Lower leg skin (tissue), 4 donors: ENCODE results near the gene RPL35A. TPM values are rescaled to one million over a fixed set of nuclear protein-coding genes. Genes with fewer than 3 reads are reported as not detected.

ENCODE experiments used
- DNase-seq, 2 donors: peaks; one replicate each; pipeline ENCODE4 v3.0.0-alpha.2; 2019; ENCODE audit warnings: low spot score in 2 of 2
- H3K4me3 ChIP-seq: fragments of 200-600 bp; sonication (generic); 2 replicates; pipeline ENCODE4 v1.5.1; 2017; ENCODE audit warnings: mild to moderate bottlenecking, low read depth; ENCODE audit not compliant: poor library complexity, severe bottlenecking
- CTCF ChIP-seq, 3 donors: fragments of 450-650 bp; IDR thresholded peaks; one replicate each; pipeline ENCODE4 v1.5.1; 2016; ENCODE audit warnings: antibody characterized with exemption in 3 of 3, mild to moderate bottlenecking in 3 of 3, moderate library complexity in 2 of 3
- POLR2A ChIP-seq, 2 donors: fragments of 450-650 bp; IDR thresholded peaks; one replicate each; pipeline ENCODE4 v1.6.1; 2016 to 2017; ENCODE audit warnings: antibody characterized with exemption in 2 of 2, mild to moderate bottlenecking in 1 of 2, moderate library complexity in 1 of 2
- WGBS, 2 donors: methylation state at CpG; one replicate each; pipeline ENCODE4 v1.1.5; 2018; 5-methylcytosine and 5-hydroxymethylcytosine counted together
- intact Hi-C: fragments of 100-400 bp; cut with DNase I; formaldehyde crosslinking; loops from one replicate; pipeline ENCODE4 v1.15.0; 2023; ENCODE audit warnings: low total_unique reads
- total RNA-seq, 4 donors: library from RNA; depleted of rRNA; stranded (reverse); fragments of >200 nt; gene quantifications; one replicate each; pipeline ENCODE4 v1.1.0, GENCODE V29; 2016

RPL35A gene
- total RNA-seq, 4 donors from 2014 or later: 667 to 1,167 (median 835) TPM

- no peak for TF ChIP-seq POLR2A (IDR thresholded peaks at IDR 0.05)
- TF ChIP-seq CTCF (IDR thresholded peaks at IDR 0.05): no peak
- 93 to 95% methylated on average over 1 of the region's 1 CpG for WGBS, 2 donors
- no peak overlapping the region for H3K4me3 ChIP-seq
- no peak for DNase-seq
- intact Hi-C loops: no loop called here
Observed at GRCh38 chr3:197983076-197983475, 33.1 kb downstream of the RPL35A start.

GRCh38 chr3:197989651-197990050 is 39.7 kb downstream of the RPL35A start:
- 79 to 80% methylated on average over 4 of the region's 4 CpGs for WGBS, 2 donors
- DNase-seq: no peak
- intact Hi-C loops: no loop called here
- no peak overlapping the region for H3K4me3 ChIP-seq
- TF ChIP-seq CTCF (IDR thresholded peaks at IDR 0.05) (no peak), POLR2A (IDR thresholded peaks at IDR 0.05) (no peak)

GRCh38 chr3:197994736-197995135 is 44.7 kb downstream of the RPL35A start:
- H3K4me3 ChIP-seq: no peak overlapping the region
- TF ChIP-seq POLR2A (IDR thresholded peaks at IDR 0.05): no peak
- no peak for TF ChIP-seq CTCF (IDR thresholded peaks at IDR 0.05)
- DNase-seq: no peak
- intact Hi-C loops: no loop called here
- 97 to 100% methylated on average over 1 of the region's 1 CpG for WGBS, 2 donors

- intact Hi-C loops: no loop called here
- no peak for DNase-seq
- TF ChIP-seq CTCF (IDR thresholded peaks at IDR 0.05): no peak
- TF ChIP-seq POLR2A (IDR thresholded peaks at IDR 0.05): no peak
- 93 to 99% methylated on average over 5 of the region's 5 CpGs for WGBS, 2 donors
- H3K4me3 ChIP-seq: no peak overlapping the region
Observed at GRCh38 chr3:197996855-197997254, 46.9 kb downstream of the RPL35A start.

- intact Hi-C loops: no loop called here
- H3K4me3 ChIP-seq: no peak overlapping the region
- no peak for TF ChIP-seq POLR2A (IDR thresholded peaks at IDR 0.05)
- no peak for TF ChIP-seq CTCF (IDR thresholded peaks at IDR 0.05)
- no peak for DNase-seq
- WGBS, 2 donors: 95 to 98% methylated on average over 3 of the region's 3 CpGs
Observed at GRCh38 chr3:197997936-197998335, 47.9 kb downstream of the RPL35A start.

Other genes with a start within 250 kb of the RPL35A start
- gene RUBCN, start 213.3 kb upstream of the RPL35A start, total RNA-seq: 10 to 100 TPM; 29.1 to 50.2 (median 40.7) TPM
- gene FYTTD1, start 200.3 kb upstream of the RPL35A start, total RNA-seq: 10 to 100 TPM; 44.6 to 65.1 (median 54.3) TPM
- 10 to 100 TPM; 22.5 to 34.3 (median 27.7) TPM for gene LRCH3, start 158.9 kb upstream of the RPL35A start, total RNA-seq
- 10 to 100 TPM in 1 of 4 donors, 1 to 10 TPM in 3; 2.3 to 10.4 (median 3.8) TPM for gene LMLN, start 10.0 kb downstream of the RPL35A start, total RNA-seq